ENCODE results near the gene PPFIBP1. TPM values are rescaled to one million over a fixed set of nuclear protein-coding genes. Genes with fewer than 3 reads are reported as not detected.

PPFIBP1 gene
- total RNA-seq, 4 donors from 2014 or later: 36.7 to 115 (median 41.5) TPM

DNA sequence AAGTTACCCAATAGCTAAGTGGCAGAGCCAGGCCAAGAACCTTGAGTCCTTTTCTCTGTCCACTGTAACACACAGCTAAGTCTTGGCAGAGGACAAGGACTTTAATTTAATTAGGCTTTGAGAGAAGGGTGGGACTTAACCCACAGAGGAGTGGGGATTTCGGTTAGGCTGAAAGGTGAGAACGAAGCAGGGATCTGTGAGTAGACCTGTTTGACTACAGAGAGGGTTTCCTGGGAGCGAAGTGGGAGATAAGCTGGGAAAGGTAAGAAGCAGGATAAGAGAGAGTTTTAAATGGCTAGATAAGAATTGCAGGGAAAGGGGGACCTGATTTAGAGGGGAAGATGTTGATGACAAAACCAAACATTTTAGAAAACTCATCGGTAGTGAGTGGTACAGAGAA lies 2.0 kb upstream of the PPFIBP1 start:
- TF ChIP-seq, protein P1, sequence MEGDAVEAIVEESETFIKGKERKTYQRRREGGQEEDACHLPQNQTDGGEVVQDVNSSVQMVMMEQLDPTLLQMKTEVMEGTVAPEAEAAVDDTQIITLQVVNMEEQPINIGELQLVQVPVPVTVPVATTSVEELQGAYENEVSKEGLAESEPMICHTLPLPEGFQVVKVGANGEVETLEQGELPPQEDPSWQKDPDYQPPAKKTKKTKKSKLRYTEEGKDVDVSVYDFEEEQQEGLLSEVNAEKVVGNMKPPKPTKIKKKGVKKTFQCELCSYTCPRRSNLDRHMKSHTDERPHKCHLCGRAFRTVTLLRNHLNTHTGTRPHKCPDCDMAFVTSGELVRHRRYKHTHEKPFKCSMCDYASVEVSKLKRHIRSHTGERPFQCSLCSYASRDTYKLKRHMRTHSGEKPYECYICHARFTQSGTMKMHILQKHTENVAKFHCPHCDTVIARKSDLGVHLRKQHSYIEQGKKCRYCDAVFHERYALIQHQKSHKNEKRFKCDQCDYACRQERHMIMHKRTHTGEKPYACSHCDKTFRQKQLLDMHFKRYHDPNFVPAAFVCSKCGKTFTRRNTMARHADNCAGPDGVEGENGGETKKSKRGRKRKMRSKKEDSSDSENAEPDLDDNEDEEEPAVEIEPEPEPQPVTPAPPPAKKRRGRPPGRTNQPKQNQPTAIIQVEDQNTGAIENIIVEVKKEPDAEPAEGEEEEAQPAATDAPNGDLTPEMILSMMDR (IDR thresholded peaks at IDR 0.05; ENCODE audit: low read depth): no peak

DNA sequence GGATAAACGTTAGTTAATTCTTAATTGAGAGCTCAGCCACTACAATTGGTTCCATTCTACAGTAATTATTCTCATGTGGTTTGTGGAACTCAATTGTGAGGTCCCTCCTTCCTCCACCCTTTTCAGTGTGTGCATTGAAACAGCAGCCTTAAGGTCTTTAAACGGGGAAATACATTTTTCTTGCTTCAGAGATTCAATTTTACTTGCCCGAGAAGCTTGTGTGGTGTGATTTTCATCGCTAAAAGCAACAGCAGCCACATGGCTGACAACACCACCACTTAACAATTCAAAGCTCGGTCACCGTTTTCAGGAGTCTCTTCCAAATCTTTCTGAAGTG lies 733 bp upstream of the PPFIBP1 start:
- TF ChIP-seq, protein P1 (IDR thresholded peaks at IDR 0.05; ENCODE audit: low read depth): no peak

DNA sequence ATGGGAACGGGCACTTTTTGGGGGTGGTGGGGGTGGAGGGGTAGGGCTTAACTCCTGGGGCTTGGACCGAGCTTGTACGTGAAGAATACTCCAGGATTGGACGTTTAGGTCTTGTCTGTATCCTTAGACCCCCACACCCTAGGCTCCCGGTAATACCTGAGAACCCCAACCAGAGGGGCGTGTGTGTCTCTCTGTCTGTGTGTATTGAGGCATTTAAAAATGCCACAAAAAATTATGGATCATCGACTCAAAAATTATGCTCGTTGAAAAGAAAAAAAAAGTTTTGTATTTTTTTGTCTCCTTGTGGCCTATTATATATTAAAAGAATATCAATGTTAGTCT lies 459 bp downstream of the PPFIBP1 start:
- TF ChIP-seq, protein P1 (IDR thresholded peaks at IDR 0.05; ENCODE audit: low read depth): no peak

DNA sequence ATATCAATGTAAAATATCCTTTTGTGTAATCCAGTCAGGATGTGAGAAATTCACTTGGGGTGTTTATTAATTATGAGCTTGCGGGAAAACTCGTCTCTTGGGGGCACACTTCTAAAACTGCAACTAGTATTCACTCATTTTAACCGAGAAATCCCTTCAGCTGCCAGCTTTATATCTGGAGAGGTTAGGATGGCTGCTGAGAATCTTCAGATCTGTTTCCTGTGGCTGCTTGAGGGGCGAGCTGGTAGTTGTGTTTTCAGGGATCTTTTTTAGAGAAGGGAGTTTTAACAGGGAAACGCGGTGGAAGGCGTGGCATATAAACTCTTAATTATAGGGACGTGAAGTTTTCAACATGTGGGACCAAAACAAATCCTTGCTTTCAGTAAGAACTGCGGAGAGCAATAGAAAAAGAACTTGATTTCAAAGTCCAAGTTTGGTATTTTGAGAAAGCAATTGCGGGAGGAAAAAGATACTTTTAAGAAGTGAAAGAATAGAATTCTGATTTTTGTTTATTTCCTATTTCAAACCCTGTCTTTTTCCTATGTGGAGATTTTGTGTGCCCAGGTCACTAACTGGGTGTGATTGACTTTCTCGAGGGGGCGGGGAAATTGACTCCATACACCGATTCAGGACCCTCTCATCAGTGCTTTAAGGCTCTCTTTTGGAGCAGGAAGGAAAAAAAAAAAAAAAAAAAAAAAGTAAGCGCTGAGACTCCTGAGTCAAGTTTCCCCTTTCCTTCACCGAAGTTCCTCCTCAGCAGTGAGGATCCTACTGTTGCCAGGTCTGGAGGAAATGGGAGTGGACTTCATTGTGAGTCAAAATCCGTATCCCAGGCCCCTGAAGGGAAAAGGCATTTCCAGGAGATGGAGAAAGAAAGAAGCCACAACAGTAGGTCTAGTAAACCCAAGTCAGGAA lies 1.1 kb downstream of the PPFIBP1 start:
- TF ChIP-seq, protein P1 (IDR thresholded peaks at IDR 0.05; ENCODE audit: low read depth): no peak

DNA sequence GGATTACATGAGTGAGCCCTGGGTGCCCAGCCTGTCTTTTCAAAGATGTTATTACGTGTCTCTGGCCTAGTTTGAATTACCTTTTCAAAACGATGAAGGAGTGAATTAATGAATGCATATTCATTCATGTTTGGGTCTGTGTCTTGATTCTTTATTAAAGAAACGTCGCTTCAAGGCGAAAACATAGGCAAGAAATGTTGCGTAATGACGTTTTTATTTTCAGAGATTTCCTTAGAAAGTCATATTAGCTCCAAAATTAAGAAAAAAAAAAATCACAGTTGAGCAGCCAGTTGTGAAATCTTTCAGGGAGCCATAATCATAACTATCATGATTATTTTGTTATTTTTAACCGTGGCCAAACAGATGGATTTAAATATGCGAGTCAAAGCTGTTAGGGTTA lies 3.5 kb downstream of the PPFIBP1 start:
- TF ChIP-seq, protein P1 (IDR thresholded peaks at IDR 0.05; ENCODE audit: low read depth): no peak

DNA sequence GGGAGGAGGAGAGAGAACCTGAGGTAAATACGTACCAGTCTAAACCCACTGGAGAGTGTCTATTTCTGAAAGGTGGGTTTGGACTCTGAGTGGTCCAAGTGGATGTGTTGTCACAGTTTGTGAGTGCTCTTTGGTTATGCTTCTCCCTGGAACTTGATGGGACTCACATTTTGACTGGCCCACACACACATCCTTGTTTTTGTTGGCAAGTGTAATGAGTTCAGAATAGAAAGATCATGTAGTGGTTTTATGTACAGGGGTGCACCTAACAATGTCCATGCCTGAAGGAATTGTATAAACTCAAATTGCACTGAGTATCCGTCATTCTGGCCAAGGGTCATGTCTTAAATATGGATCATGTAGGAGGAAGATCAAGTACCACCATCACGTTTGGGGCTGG lies 4.8 kb downstream of the PPFIBP1 start:
- TF ChIP-seq, protein P1 (IDR thresholded peaks at IDR 0.05; ENCODE audit: low read depth): no peak

DNA sequence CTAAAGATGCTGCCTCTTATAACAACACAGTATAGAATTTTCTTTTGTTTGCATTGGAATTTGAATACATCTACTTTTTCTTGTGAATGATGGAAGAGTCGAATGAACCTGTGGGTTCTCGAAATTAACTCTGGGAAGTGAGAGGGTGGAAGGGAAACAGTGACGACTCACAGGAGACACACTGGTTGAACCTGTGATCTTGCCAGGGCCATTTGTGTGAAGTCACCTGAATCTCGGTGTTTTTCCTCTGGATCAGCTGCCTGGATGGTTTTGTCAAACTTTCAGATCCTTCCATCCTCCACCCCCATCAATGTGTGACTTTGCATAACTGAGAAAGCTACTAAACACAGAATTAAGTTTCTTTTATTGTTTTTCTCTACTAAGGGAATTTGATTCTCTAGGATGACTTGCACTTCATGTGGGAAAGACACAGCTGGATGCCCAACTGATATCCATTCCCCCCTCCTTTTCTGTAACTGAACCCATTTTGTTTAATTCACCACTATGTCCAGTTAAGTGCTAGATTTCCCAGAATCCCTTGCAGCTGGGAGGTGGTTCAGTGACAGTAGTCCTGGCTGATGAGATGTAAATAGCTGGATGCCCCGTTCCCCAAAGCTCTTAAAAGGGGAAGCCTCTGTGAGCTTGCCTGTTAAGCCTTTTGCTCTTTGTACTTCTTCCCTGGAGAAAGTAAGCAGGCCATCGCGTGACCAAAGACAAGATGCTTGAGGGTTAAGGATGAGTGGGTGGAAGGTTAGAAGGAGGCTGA lies 6.3 kb downstream of the PPFIBP1 start:
- TF ChIP-seq, protein P1 (IDR thresholded peaks at IDR 0.05; ENCODE audit: low read depth): no peak

All from subcutaneous adipose tissue (tissue), 4 donors.